Epidermal melanocyte (primary cell): ENCODE data around the gene TPM3.
"Not testable (repeated sequence)": the region's sequence is repeated elsewhere in the genome, so short reads cannot be mapped to it uniquely, and the experiment has no call there.

Source experiments
- DNase-seq: peaks from one replicate; pipeline ENCODE4 v3.0.0; 2011; ENCODE audit warnings: low spot score; ENCODE audit not compliant: insufficient read length

The TPM3 gene

GRCh38 chr1:154191990-154192461 lies at the start of gene TPM3:
TPM3 (minus strand) TSS chr1:154192100; CDS start chr1:154192018, 82 bp downstream.
- no peak for DNase-seq

GRCh38 chr1:154240294-154240833 lies 48.5 kb upstream of the TPM3 start:
- no peak for DNase-seq

DNA sequence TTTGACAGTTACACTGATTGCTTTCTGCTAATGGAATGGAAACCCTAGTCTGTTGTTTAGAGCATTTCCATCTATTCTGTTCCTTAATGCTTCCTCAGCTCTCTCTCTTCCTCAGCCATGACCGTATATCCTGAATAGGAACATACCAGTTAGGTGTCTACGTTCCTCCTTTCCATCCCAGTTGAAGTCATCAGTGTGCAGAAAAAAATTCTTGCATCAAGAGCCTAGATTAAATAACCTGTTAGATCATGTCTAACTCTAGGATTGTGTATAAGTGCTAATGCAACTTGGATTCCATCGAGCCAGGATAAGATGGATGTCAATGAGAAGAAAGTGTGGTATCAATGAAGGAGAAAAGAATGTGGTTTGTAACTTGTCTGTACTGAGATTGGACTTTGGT lies 47.6 kb upstream of the TPM3 start:
- DNase-seq, result no peak

GRCh38 chr1:154237880-154238506 lies 46.1 kb upstream of the TPM3 start:
- DNase-seq, result no peak

- DNase-seq, result no peak
Observed at GRCh38 chr1:154237435-154237834, 45.5 kb upstream of the TPM3 start.

DNA sequence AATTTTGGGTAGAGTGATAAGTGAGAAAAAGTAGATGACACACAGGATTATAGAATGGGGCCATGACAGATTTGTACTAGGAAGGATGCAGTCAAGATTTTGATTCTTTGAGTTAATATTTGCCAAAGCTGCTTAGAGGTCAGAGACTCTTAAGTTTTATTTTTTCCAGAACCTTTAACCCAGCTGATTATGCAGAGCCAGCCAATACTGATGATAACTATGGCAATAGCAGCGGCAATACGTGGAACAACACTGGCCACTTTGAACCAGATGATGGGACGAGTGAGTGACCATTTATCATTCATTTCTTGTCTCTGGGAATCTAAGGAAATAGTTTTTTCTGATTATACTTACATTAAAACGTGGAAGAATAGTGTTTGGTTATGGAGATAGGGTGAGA lies 45.0 kb upstream of the TPM3 start:
- DNase-seq, result no peak

GRCh38 chr1:154233127-154233526 lies 41.2 kb upstream of the TPM3 start:
- not testable (repeated sequence) for DNase-seq

GRCh38 chr1:154231112-154231511 lies 39.2 kb upstream of the TPM3 start:
- DNase-seq, result not testable (repeated sequence)

GRCh38 chr1:154225370-154225769 lies 33.5 kb upstream of the TPM3 start:
- no peak for DNase-seq

GRCh38 chr1:154223621-154224020 lies 31.7 kb upstream of the TPM3 start:
- no peak for DNase-seq

DNA sequence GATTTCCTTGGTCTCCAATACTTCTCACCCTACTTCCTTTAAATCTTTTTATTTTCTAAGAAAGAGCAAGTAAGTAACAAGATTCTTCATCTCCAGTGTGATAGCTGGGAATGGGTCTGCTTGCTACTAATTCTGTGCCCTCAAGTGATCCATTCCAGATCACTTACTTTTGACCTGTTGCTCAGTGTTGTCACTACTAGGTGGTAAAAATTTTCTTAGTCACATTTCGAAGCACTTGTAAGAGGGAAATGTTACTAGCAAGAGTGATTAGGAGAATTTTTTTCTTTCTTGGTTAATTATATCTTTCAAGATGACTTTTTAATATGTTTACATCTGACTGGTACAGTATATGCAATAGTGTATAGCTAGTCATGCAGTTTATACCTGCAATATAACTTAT lies 31.0 kb upstream of the TPM3 start:
- no peak for DNase-seq

DNA sequence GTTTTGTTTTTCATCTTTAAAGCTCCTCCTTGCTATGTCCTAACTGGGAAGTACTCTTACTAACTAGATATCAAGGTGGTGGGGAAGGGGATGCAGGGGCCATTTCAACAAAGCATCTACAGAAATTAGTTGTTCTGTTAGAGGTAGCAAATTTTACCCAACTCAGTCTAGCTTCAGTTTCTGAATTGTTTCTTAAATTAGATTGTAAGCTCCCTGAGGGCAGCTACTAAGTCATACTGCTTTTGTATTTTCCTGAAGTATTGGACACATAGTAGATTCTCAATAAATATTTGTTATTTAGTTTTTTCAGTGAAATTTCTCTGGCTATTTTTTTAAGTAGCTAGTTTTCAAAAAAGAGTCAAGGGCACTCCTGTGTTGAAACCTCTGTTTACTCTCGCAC lies 30.6 kb upstream of the TPM3 start:
- DNase-seq, result no peak

- DNase-seq, result no peak
Observed at GRCh38 chr1:154221278-154222001, 29.5 kb upstream of the TPM3 start.

- DNase-seq, result no peak
Observed at GRCh38 chr1:154220970-154221277, 29.0 kb upstream of the TPM3 start.

- peak; percentile 85 for DNase-seq
Observed at GRCh38 chr1:154220071-154220969, 28.4 kb upstream of the TPM3 start, which contains the start of gene UBAP2L. UBAP2L (plus strand) TSS chr1:154220955; CDS start chr1:154225124, 4,169 bp downstream.

DNA sequence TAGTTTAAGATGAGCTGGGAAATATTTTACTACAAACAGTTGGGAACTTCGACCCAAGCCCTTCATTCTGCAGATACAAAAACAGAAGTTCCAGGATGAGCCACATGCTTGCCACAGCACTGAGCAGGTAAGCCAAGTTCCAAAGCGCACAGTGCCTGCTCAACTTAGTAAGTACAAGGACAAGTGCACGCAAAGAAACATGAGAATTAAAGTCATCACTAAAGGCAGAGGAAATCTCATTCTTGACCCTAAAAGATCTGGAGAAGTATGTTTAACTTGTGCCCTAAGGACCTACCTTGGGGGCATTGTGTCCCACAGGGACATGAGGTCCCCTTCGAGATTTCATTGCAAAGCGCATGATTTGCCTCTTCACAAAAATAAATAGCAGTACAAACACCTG lies 27.6 kb upstream of the TPM3 start:
- no peak for DNase-seq

DNA sequence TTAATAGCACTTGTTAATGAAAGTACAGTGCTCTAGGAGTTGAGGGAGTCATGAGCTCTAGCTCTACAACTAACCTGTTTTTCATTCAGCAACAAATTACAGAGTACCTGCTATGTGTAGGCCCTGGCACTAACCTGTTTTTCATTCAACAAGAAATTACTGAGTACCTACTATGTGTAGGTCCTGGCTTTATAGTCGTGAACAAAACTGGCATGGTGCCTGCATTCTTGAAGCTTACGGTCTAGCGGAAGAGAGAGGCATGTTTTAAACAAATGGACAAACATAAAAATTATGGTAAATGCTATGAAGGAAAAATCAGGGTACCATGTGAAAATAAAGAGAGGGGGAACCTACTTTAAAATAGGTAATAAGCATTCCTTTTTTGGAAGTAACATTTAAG lies 26.6 kb upstream of the TPM3 start:
- no peak for DNase-seq

DNA sequence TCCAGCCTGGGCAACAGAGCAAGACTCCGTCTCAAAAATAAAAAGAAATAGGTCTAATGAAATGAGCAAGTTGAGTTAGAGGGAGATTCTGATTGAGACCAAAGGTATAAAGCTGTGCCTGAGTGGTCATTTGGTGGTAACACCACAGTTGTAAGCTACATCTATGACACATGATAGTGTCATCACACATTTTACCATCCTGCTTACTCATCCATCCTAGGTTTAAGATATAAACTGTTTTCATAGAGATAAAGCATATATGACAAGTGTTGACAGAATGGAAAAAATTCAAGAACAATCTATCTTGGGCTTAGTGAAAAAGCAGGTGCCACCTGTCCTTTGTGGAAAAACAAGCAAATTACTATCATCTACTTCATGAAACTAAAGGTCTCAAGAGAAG lies 21.4 kb upstream of the TPM3 start:
- DNase-seq, result no peak

- no peak for DNase-seq
Observed at GRCh38 chr1:154212083-154212482, 20.2 kb upstream of the TPM3 start.

DNA sequence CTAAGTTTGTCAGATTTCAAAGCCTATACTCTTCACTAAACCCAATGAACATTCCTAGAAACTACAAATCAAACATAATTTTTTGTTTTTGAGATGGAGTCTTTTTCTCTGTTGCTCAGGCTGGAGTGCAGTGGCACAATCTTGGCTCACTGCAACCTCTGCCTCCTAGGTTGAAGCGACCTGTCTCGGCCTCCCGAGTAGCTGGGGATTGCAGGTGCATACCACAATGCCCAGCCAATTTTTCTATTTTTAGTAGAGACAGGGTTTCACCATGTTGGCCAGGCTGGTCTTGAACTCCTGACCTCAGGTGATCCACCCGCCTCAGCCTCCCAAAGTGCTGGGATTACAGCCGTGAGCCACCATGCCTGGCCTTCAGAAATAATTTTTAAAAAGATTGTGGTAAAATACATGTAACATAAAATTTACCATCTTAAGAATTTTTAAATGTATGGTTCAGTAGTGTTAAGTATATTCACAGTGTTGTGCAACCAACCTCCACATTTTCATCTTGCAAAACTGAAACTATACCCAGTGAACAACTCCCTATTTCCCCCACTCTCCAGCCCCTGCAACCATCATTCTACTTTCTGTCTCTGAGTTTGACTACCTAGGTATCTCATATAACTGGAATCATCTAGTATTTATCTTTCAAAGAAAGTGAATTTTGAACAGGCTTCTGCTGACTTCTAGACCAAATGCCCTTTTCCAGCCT lies 16.9 kb upstream of the TPM3 start:
- DNase-seq, result no peak

DNA sequence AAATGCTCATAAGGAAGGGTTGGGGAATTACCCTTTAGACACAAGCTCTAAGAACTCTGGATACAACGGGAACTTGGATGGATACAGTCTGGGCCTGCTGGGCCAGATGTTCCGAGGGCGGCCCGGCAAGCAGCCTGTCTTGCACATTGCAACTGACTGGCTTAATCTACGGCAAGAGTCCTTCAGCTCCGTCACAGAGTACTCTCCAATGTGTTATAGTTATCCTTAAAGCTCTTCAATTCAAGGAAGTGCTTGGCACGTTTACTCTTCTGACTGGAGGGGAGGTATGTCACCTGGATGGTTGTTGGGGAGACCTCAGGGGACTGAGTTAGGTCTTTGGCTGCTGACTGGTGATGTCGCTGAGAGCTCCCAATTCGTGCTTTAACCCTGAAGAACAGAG lies 15.4 kb upstream of the TPM3 start:
- DNase-seq, result no peak
